HL-60 (cell line): ENCODE results near the gene TRAPPC6A.
A peak's percentile ranks its signal among the peaks of the same experiment; 100 is the strongest.

Experiments
- DNase-seq, 2 experiments: peaks; one replicate each; pipeline ENCODE4 v3.0.0-alpha.2; 2010 to 2020; ENCODE audit warnings: low read depth in 1 of 2, low spot score in 1 of 2
- H3K27ac ChIP-seq: fragments of 250-450 bp; sonication (Bioruptor Pico); replicated peaks from 2 replicates; pipeline ENCODE4 v1.5.1; 2020; ENCODE audit warnings: mild to moderate bottlenecking, moderate library complexity
- H3K27me3 ChIP-seq: fragments of 250-450 bp; sonication (Bioruptor Pico); 2 replicates; pipeline ENCODE4 v1.5.1; 2021; ENCODE audit warnings: mild to moderate bottlenecking, moderate library complexity; ENCODE audit not compliant: insufficient read depth, poor library complexity, severe bottlenecking
- H3K4me3 ChIP-seq: replicated peaks from 2 replicates; pipeline ENCODE4 v1.5.1; 2011; ENCODE audit warnings: mild to moderate bottlenecking, control low read depth, low read length; ENCODE audit not compliant: insufficient read depth
- GABPA ChIP-seq: IDR thresholded peaks from 2 replicates; pipeline ENCODE4 v1.6.1; 2012; ENCODE audit warnings: low read depth
- POLR2AphosphoS5 ChIP-seq: IDR thresholded peaks from 2 replicates; pipeline ENCODE4 v1.6.1; 2012; ENCODE audit warnings: low read depth
- SPI1 ChIP-seq: IDR thresholded peaks from 2 replicates; pipeline ENCODE4 v1.6.1; 2012; ENCODE audit warnings: low read depth, mild to moderate bottlenecking, borderline replicate concordance
- TF ChIP-seq, protein P1 (sequence below): IDR thresholded peaks from one replicate; pipeline ENCODE4 v1.5.1; 2011; ENCODE audit warnings: low read length, control low read depth, inconsistent platforms; ENCODE audit not compliant: insufficient read depth
- TF ChIP-seq, protein P2 (sequence below): IDR thresholded peaks from 2 replicates; pipeline ENCODE4 v1.6.1; 2012; ENCODE audit warnings: low read depth; ENCODE audit not compliant: insufficient replicate concordance

Gene TRAPPC6A

DNA sequence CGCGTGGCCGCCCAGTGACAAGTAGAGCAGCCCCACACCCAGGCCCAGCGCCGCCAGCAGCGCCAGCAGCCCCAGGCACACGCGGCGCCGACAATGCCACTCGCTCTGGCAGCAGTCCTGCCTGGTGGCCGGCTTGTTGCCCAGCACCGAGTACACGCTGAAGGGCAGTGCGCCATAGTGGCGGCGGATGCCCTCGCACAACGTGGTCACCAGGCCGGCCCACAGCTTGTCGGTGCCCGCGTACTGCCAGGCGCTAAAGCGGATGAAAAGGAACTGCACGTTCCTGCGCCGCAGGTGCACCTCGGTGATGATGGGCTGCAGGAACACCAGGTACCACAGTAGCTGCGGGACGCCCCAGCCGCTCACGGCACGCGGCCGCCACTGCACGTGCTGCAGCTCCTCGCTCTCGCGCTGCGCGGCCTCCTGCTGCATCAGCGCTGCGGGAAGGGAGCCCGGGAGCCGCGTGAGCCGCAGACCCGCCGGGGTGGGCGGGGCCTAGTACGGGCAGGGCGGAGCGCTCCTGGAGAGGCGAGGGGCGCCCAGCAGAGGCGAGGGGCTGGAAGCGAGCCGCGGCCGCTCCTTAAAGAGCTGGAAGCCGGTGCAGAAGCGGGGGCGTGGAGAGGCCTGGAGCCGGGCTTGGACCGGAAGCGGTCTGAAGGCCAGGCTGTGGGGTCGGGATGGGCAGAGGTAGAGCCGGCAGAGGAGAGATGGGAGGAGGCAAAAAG is 24.5 kb downstream of the TRAPPC6A start:
- peaks cover 36% of the 10 kb centered on the region for H3K27me3 ChIP-seq
- no peak for DNase-seq
- H3K27ac ChIP-seq: no peak overlapping the region
- no peak for TF ChIP-seq GABPA
- TF ChIP-seq, protein P1, sequence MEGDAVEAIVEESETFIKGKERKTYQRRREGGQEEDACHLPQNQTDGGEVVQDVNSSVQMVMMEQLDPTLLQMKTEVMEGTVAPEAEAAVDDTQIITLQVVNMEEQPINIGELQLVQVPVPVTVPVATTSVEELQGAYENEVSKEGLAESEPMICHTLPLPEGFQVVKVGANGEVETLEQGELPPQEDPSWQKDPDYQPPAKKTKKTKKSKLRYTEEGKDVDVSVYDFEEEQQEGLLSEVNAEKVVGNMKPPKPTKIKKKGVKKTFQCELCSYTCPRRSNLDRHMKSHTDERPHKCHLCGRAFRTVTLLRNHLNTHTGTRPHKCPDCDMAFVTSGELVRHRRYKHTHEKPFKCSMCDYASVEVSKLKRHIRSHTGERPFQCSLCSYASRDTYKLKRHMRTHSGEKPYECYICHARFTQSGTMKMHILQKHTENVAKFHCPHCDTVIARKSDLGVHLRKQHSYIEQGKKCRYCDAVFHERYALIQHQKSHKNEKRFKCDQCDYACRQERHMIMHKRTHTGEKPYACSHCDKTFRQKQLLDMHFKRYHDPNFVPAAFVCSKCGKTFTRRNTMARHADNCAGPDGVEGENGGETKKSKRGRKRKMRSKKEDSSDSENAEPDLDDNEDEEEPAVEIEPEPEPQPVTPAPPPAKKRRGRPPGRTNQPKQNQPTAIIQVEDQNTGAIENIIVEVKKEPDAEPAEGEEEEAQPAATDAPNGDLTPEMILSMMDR: no peak
- TF ChIP-seq SPI1: no peak
- TF ChIP-seq, protein P2, sequence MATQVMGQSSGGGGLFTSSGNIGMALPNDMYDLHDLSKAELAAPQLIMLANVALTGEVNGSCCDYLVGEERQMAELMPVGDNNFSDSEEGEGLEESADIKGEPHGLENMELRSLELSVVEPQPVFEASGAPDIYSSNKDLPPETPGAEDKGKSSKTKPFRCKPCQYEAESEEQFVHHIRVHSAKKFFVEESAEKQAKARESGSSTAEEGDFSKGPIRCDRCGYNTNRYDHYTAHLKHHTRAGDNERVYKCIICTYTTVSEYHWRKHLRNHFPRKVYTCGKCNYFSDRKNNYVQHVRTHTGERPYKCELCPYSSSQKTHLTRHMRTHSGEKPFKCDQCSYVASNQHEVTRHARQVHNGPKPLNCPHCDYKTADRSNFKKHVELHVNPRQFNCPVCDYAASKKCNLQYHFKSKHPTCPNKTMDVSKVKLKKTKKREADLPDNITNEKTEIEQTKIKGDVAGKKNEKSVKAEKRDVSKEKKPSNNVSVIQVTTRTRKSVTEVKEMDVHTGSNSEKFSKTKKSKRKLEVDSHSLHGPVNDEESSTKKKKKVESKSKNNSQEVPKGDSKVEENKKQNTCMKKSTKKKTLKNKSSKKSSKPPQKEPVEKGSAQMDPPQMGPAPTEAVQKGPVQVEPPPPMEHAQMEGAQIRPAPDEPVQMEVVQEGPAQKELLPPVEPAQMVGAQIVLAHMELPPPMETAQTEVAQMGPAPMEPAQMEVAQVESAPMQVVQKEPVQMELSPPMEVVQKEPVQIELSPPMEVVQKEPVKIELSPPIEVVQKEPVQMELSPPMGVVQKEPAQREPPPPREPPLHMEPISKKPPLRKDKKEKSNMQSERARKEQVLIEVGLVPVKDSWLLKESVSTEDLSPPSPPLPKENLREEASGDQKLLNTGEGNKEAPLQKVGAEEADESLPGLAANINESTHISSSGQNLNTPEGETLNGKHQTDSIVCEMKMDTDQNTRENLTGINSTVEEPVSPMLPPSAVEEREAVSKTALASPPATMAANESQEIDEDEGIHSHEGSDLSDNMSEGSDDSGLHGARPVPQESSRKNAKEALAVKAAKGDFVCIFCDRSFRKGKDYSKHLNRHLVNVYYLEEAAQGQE: no peak
- TF ChIP-seq POLR2AphosphoS5: no peak
- H3K4me3 ChIP-seq: no peak overlapping the region

- peaks cover 30% of the 10 kb centered on the region for H3K27me3 ChIP-seq
- DNase-seq: peak in 1 of 2 experiments; percentile 24
- H3K27ac ChIP-seq: no peak overlapping the region
- no peak overlapping the region for H3K4me3 ChIP-seq
- TF ChIP-seq SPI1 (no peak), GABPA (no peak), POLR2AphosphoS5 (no peak)
- TF ChIP-seq, protein P1: no peak
- TF ChIP-seq, protein P2: no peak
Observed at GRCh38 chr19:45152504-45153338, 25.3 kb downstream of the TRAPPC6A start.

DNA sequence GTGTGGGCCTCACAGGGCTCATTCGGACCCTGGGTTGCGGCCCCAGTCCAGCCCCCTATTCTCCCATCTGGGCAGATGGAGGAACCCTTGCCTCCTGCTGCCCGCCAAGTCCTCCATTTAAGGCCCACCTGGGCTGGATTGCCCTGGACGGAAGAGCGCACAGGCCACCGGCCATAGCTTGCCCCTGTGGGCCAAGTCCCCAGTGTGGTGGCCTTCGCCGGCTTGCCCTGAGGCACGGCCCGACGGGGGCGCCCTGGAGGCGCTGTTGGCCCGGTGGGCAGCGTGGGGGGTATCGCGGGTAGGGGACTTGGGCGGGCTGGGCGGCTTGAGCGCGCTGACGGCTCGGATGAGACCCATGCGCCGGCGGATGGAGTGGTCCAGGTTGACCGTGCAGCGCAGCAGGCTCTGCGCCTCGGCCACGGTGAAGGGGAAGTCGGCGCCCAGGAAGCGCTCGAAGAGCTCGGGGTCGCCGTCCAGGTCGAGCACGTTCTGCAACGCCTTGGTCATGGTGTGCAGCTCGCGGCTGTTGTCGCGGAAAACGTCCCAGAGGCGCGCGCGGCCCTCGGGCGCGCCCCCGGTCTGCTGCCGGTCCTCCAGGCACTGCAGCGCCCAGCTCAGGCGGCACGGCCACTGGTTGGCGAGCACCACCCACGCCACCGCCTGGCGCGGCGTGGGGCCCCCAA is 26.1 kb downstream of the TRAPPC6A start:
- Histone ChIP-seq H3K4me3 (no peak overlapping the region), H3K27me3 (peaks cover 26% of the 10 kb centered on the region)
- TF ChIP-seq, protein P1: no peak
- no peak for TF ChIP-seq GABPA
- no peak for TF ChIP-seq POLR2AphosphoS5
- no peak for TF ChIP-seq SPI1
- TF ChIP-seq, protein P2: no peak

More for the DNA sequence above, 26.1 kb downstream of the TRAPPC6A start:
- no peak overlapping the region for H3K27ac ChIP-seq
- no peak for DNase-seq
